HL-60 (cell line): ENCODE measurements around the gene DIP2C.

Source experiments
- GABPA ChIP-seq: IDR thresholded peaks from 2 replicates; pipeline ENCODE4 v1.6.1; 2012; ENCODE audit warnings: low read depth
- POLR2AphosphoS5 ChIP-seq: IDR thresholded peaks from 2 replicates; pipeline ENCODE4 v1.6.1; 2012; ENCODE audit warnings: low read depth
- TF ChIP-seq, protein P1 (sequence below): IDR thresholded peaks from one replicate; pipeline ENCODE4 v1.5.1; 2011; ENCODE audit warnings: low read length, control low read depth, inconsistent platforms; ENCODE audit not compliant: insufficient read depth
- TF ChIP-seq, protein P2 (sequence below): IDR thresholded peaks from 2 replicates; pipeline ENCODE4 v1.6.1; 2012; ENCODE audit warnings: low read depth; ENCODE audit not compliant: insufficient replicate concordance

DNA sequence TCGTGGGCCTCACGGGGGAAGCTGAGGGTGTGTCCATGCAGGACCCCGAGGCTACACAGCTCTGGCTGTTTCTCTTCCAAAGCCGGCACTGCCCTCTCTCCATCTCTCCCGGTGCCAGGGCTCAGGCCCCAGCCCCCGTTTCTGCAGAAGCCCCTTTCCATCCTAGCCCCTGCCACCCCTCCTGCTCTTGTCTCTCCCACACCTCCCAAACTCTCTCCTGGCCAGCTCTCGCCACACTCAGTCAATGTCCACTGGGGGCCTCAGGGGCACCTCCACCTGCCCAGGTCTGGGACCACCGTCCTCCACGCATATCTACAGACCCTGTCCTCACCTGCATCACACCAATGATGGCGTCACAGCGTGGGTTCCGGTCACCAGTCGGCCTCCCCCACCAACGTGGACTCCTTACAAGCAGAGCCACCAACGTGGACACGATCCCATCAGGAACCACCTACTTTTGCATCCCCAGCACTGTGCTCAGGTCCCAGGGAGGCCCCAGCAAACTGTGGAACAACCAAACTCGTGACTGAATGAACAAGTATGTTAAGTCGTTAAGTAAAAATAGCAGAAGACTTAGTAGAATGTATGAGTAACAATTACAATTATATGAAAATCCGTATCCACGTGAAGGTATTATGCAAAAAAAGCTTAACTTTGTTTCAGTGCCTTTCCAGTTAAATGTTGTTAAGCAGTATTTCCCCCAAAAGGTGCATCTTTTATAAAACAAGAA is 38.4 kb downstream of the DIP2C start:
- TF ChIP-seq, protein P1, sequence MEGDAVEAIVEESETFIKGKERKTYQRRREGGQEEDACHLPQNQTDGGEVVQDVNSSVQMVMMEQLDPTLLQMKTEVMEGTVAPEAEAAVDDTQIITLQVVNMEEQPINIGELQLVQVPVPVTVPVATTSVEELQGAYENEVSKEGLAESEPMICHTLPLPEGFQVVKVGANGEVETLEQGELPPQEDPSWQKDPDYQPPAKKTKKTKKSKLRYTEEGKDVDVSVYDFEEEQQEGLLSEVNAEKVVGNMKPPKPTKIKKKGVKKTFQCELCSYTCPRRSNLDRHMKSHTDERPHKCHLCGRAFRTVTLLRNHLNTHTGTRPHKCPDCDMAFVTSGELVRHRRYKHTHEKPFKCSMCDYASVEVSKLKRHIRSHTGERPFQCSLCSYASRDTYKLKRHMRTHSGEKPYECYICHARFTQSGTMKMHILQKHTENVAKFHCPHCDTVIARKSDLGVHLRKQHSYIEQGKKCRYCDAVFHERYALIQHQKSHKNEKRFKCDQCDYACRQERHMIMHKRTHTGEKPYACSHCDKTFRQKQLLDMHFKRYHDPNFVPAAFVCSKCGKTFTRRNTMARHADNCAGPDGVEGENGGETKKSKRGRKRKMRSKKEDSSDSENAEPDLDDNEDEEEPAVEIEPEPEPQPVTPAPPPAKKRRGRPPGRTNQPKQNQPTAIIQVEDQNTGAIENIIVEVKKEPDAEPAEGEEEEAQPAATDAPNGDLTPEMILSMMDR, result no peak
- TF ChIP-seq, protein P2, sequence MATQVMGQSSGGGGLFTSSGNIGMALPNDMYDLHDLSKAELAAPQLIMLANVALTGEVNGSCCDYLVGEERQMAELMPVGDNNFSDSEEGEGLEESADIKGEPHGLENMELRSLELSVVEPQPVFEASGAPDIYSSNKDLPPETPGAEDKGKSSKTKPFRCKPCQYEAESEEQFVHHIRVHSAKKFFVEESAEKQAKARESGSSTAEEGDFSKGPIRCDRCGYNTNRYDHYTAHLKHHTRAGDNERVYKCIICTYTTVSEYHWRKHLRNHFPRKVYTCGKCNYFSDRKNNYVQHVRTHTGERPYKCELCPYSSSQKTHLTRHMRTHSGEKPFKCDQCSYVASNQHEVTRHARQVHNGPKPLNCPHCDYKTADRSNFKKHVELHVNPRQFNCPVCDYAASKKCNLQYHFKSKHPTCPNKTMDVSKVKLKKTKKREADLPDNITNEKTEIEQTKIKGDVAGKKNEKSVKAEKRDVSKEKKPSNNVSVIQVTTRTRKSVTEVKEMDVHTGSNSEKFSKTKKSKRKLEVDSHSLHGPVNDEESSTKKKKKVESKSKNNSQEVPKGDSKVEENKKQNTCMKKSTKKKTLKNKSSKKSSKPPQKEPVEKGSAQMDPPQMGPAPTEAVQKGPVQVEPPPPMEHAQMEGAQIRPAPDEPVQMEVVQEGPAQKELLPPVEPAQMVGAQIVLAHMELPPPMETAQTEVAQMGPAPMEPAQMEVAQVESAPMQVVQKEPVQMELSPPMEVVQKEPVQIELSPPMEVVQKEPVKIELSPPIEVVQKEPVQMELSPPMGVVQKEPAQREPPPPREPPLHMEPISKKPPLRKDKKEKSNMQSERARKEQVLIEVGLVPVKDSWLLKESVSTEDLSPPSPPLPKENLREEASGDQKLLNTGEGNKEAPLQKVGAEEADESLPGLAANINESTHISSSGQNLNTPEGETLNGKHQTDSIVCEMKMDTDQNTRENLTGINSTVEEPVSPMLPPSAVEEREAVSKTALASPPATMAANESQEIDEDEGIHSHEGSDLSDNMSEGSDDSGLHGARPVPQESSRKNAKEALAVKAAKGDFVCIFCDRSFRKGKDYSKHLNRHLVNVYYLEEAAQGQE, result no peak
- TF ChIP-seq POLR2AphosphoS5 (no peak), GABPA (no peak)
